ENCODE measurements around the gene DOCK8.

- TF ChIP-seq CTCF (IDR thresholded peaks at IDR 0.05 in 8 of 11, conservative IDR thresholded peaks at IDR 0.05 in 3 of 11), result no peak
- TF ChIP-seq POLR2AphosphoS5 (IDR thresholded peaks at IDR 0.05), result no peak
Measured at GRCh38 chr9:266228-266627, 51.6 kb downstream of the DOCK8 start.
